ELR (cell line): ENCODE results near the gene MRPL16.
"Not testable (repeated sequence)": the region's sequence is repeated elsewhere in the genome, so short reads cannot be mapped to it uniquely, and the experiment has no call there.

ENCODE experiments used
- DNase-seq: peaks from one replicate; pipeline ENCODE4 v3.0.0-alpha.2; 2015; ENCODE audit warnings: low read depth

The MRPL16 gene

DNA sequence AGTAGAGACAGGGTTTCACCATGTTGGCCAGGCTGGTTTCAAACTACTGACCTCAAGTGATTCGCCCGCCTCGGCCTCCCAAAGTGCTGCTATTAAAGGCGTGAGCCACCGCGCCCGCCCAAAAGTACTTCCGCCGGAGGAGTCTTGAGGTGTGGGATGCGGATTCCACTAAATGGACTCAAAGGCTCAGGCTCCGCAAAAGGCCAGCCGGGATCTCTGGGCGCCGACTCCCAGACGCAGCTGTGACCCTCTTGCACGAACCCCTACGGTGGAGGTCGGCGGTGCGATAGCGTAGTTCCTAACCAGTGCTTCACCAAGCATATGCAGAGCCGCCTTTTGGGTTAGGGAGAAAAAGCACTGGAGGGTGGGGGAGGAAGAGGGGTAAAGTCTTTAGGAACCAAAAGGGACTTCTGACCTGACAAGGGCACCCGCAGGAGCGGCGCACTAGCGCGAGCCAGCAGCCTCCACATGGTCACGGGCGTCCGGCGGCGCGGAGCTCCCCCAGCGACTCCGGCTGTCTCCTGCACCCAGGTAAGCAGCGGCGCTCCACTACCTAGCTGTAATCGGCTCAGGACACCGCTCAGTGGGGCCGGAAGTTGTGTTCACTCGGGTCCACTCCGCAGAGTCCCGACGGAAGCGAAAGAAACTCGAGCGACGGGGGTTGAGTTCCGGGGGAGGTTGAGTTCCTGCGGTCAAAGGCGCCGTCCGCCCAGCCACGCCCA is at the start of gene MRPL16:
Gene MRPL16 (minus strand): TSS at position 590 of the 722 bp plus-strand sequence. CDS start 120 bp downstream, at position 470.
- peak; percentile 93 for DNase-seq

DNA sequence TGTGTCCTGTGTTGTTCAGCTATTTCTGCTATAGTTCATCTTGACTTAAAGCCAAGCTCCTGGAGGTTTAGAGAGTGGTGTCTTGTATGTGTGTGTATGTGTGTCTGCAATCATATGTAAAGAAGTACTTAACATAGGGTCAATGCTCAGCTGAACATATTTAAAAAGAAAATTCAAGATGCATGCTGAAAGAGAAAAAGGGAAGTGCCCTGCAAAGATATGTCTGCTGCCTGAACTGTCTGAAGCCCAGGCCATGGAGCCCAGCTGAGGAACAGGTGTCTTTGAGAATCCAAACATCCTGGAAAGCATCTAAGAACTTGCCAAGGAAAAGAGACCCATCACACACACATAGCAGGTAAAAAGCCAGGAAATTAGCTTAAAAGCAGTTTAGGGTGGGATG is 49.1 kb upstream of the MRPL16 start:
- DNase-seq, result no peak

DNA sequence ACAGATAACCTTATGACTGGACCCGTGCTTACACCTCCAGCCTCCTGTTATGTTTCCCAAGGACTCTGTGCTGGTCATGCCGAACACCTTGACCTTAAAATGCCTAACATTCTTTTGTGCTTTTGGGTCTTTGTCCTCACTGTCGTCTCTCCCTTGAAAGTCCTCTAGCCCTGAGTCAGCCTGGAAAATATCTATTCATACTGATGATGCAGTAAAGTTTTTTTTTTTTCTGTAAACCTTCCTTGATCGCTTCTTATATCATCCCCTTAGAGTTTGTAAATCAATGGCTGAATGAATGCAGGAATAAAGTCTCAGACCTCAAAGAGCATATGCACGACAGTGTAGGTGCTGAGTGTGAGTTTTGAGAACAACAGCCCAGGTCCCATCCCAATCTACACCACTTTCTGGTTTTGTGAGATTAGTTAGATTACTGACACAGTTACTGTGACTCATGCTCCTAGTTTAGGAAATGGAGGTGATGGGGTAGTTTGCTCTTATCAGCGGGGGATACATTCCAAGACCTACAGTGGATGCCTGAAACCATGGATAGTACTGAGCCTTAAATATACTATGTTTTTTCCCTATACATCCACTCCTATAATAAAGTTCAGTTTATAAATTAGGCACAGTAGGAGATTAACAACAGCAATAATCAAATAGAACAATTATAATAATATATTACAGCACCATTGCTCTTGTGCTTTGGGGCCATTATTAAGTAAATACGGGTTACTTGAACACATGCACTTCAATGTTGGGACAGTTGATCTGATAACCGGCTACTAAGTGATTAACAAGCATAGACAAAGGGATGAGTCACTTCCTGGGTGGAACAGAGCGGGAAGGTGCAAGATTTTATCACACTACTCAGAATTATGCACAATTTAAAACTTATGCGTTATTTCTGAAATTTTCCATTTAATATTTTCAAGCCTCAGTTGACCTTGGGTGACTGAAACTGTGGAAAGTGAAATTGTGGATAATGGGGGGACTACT is 47.2 kb upstream of the MRPL16 start:
- DNase-seq, result peak; percentile 73

DNA sequence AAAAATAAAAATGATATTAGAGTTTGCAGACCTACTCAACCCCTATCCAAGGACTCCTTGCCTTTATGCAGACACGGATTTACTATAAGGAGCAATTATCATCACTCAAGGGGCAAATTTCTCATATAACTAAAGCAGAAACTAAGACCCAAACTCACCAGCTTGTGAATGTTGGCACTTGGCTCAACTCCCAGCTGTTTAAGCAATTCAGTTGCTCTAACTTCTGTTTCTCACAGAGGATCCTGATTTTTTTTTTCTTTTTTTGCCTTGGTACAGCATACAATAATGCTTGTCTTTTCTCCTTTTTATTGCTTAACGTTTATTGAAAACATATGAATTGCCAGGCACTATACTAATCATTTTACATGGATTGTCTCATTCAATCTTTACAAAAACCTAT is 44.3 kb upstream of the MRPL16 start:
- DNase-seq, result no peak

DNA sequence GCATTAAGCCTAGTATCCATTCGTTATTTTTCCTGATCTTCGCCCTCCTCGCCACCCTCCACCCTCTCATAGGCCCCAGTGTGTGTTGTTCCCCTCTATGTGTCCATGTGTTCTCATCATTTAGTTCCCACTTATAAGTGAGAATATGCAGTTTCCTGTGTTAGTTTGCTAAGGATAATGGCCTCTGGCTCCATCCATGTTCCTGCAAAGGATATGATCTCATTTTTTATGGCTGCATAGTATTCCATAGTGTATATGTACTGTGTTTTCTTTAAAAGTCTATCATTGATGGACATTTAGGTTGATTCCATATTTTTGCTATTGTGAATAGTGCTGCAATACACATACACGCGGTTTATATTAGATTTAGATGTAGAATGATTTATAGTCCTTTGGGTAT is 40.8 kb upstream of the MRPL16 start:
- not testable (repeated sequence) for DNase-seq

DNA sequence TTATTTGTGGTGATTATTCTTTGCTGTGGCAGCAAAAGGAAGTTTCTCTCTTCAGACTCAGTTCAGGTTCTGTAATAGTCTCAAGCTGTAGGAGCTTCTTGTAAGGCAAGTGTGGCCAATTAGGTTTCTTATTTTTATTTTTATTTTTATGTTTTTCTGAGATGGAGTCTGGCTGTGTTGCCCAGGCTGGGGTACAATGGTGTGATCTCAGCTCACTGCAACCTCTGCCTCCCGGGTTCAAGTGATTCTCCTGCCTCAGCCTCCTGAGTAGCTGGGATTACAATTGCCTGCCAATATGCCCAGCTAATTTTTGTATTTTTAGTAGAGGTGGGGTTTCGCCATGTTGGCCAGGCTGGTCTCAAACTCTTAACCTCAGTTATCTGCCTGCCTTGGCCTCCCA is 39.0 kb upstream of the MRPL16 start:
- DNase-seq, result not testable (repeated sequence)

DNA sequence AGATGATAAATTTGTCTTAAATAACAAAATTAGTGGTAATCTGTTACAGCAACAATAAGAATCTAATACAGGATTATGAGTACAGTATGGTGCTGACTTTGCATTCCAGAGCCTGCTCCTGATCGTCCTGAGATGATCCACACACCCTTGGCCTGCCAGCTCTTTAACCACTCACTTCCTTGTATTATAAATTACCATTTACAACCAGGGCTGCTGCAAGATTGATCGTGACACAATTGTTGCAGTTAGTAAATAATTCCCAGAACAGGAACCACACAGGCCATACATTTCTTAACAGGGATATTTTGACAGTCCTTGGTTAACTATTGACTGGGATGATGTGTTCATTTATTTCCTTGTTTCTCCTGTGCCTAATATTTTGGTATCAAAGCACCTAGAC is 38.6 kb upstream of the MRPL16 start:
- no peak for DNase-seq

DNA sequence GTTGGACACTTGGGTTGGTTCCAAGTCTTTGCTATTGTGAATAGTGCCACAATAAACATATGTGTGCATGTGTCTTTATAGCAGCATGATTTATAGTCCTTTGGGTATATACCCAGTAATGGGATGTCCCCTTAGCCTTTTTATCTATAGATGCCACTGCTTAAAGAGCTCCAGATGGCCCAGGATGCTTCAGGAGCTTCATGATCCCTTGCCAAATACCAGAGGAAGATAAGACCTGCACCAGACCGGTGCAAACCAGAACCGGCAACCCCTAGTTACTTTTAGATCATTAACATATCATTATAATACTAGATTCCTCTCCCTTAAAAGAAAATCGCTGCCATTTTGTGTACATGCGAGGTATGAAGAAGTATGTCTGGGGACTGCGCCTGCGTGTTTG is 37.9 kb upstream of the MRPL16 start:
- not testable (repeated sequence) for DNase-seq

DNA sequence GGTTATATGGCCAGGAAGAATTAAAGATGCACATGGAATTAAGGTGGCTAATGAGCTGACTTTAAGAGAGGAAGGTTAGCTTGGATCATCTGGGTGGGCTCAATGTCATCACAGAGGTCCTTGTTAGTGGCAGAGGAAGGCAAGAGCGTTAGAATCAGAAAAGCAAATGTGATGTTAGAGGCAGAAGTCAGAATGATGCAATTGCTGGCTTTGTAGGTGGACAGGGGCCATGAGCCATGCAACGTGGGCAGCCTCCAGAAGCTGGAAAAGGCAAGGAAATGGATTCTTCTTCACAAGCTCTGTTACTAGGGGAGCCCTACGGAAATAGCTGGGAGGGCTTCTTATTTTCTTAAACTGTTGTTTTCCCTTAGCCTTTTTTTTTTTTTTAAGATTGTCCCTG is 37.0 kb upstream of the MRPL16 start:
- DNase-seq, result no peak

DNA sequence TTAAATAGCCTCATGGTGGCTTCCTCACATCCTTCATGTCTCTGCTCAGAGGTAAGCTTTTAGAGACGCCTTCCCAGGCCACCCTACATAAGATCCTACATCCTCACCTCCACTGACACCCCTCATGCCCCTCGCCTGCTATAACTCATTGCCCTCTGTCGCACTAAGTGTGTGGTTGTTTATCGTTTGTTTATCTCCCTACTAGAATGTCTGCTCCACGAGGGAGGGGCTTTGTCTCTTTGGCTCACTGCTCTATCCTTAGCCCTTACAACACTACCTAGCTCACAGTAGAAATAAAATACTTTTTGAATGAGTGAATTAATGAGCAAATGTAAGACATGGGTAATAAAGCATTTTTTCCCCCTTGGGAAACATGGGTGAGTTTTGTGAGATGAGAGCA is 36.0 kb upstream of the MRPL16 start:
- DNase-seq, result no peak

DNA sequence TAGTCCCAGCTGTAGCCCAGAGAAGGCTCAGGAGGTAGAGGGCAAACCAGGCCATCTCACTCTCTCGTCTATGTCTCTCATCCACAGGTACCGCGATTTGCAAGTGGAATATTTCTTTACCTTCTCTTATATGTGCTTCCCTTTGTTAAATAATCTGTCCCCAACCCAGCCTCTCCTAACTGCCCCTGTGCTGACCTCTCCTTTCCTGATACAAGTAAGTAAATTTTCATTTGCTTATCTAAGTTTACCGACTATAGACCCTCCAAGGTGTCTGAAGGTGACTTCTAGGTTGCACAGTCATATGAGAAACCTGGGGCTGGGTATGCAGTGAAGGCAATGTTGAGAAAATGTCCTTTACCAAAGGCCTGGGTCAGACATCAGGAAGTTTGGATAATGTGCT is 34.8 kb upstream of the MRPL16 start, which contains the start of gene CBLIF:
Gene CBLIF (minus strand): TSS at position 101 of the 400 bp plus-strand sequence. CDS start 46 bp downstream, at position 55.
- no peak for DNase-seq

DNA sequence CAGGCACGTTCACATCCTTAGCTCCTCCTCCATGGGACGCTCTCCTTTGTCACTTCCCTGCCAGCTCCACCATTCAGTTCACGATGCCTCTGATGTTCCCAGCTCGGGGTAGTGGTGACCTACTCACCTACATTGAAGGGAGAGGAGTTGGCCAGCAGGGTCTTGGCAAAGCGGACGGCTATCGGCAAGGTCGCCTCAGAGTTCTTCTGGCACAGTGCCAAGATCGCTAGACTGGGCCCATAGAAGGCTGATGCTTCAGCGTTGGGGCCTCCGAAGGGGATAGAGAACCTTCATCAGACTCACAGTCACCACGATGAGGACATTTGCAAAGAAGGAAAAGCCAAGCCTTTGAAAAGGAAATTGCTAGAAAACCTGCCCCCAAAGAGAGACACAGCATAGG is 31.7 kb upstream of the MRPL16 start:
- DNase-seq, result no peak

DNA sequence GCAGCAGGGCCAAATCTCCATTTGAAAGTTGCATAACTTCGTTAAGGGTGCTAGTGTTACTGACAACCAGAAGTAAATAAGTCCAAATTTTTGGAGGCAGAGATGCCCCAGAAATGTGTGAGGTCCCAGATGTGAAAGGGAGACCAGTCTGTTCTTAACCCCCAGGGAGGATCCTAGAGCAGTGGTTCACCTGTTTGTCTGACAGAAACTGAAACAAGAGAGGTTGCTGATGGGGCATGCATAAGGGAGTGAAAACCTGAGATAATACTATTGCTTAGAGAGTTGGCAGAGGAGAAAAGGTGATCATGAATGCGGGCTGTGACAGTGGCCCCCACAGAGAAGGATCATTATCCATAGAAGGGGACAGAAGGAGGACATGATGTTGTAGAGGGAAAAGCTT is 30.9 kb upstream of the MRPL16 start:
- no peak for DNase-seq

DNA sequence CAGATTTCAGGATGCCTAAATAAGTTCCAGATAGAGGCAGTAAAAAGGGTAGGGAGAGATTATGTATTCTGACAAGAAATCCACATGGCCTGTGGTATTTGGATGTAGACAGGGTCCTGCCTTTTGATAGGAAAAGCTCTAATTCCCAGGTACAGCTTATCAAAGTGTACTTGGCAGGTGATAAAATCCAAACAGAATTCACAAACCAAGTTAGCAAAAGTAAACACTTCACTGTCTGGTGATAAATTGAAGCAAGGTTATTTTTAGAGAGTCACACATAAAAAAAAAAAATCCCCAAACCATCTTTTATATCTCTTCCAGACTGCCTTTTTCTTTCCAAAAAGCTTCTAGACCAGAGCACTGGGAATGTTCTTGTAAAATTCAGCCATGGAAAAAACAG is 29.0 kb upstream of the MRPL16 start:
- no peak for DNase-seq

DNA sequence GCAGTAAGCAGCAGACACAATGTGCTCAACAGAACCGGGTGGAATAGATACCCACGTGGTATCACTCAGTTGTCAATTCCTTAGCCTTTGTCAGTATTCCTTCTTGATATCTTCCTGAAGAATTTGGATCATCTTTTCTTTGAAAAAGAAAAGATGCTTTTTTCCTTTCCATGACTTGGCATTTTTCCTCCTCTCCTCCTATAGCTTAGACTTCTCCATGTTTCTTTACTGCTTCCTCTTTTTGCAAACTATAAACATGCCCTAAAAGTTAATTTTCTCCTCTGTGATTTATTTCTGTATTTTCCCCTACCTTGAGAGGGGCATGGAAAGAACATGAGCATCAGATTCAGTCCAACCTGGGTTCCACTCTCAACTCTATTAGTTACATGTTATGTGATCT is 23.0 kb upstream of the MRPL16 start:
- no peak for DNase-seq

DNA sequence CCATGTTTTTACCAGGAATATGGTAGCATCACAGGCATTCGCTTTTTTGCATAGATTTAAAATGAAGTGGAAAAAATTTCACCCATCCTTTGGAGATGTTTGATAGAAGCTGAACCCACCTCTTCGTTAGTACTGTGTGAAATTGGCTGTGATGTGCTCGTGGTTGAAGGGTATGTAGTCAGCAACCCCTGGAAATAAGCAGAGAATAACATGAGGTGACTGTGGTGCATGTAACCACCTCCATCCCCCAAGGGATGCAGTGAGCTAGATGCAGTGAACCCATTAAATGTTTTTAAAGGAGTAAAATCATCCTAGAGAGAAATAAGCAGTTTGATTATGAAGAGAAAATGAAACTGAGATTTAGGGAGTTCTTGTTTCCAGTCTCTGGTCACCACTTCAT is 18.8 kb upstream of the MRPL16 start:
- DNase-seq, result no peak

DNA sequence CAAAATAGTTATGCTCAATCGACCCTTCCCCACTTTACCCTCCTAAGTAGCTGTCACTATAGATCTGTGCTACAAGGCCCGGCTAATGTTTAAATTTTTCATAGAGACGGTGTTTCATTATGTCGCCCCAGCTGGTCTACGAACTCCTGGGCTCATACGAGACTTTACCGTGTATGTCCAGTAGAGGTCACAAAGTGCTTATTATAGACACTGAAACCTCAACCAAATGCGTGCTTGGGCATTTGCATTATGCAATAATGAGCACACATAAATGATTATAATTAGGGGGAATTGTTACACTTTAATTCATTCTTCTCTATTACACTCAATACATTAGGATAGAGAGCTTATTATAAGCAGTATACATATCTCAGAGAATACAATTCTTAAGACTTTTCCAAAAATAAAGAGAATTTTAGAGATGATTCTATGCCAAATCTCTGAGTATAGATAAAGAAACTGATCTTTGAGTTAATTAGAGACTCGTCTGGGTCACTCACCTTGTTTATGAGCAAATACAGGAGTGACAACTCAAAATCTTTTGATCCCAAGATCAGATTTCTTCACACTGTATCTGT is 12.5 kb upstream of the MRPL16 start:
- DNase-seq, result peak; percentile 85

DNA sequence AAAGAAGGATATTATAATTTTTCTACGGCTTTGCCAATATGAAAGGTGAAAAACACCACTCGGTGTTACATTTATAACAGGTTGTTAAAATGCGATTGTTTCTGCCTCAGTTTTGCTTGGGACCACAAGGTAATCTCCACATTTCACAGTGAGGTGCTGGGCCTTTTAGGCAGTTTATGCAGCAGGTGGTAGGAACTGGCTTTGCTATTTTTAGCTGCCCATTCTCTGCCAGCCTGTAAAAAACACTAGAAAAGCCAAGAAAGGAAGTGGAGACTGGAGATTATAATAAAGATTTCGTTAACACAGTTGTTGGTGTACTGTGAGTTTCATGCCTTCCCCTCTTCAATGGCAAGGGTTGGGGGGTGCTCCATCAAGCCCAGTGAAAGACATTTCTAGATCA is 8.0 kb upstream of the MRPL16 start:
- no peak for DNase-seq

DNA sequence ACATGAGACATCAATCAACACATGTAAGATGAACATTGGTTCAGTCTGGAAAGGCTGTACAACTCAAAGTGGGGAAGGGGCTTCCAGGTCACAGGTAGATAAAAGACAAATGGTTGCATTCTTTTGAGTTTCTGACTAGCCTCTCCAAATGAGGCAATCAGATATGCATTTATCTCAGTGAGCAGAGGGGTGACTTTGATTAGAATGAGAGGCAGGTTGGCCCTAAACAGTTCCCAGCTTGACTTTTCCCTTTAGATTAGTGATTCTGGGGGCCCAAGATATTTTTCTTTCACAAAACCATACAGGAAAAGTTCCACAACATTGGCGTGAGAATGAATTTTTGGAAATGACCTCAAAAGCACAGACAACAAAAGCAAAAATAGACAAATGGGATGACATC is 5.9 kb upstream of the MRPL16 start:
- not testable (repeated sequence) for DNase-seq

DNA sequence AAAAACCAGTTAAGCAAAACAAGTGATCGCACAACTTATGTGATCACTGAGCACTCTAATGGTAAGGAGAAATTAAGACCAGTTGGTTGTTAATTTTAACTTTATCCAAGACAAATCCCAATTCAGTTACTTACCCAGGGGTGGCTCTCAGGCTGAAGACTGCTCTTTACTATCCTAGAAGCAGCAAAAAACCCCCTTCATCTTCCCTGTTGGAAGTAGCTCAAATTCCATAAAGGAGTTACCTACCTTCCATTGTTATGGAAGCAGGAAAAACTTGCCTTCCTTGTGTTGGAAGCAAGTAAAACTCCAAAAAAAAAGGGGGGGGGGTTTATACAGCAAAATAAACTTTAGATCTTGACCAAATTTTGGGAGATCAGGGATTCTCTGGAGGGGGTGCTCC is 5.2 kb upstream of the MRPL16 start:
- DNase-seq, result no peak

DNA sequence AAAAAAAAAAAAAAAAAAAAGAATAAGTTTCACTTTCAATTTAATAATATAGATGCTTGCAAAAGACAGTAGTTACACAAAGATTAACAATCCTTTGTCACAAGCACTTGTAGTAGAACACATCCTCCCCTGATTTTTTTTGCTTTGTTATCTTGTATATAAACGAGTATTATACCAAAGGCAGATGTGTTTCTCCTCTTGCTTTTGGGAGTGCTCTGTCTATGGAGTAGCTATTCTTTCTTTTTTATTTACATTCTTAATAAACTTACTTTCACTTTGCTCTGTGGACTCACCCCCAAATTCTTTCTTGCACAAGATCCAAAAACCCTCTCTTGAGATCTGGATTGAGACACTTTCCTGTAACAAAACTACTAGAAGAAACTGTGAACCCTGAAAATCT is 3.4 kb upstream of the MRPL16 start:
- peak; percentile 10 for DNase-seq

DNA sequence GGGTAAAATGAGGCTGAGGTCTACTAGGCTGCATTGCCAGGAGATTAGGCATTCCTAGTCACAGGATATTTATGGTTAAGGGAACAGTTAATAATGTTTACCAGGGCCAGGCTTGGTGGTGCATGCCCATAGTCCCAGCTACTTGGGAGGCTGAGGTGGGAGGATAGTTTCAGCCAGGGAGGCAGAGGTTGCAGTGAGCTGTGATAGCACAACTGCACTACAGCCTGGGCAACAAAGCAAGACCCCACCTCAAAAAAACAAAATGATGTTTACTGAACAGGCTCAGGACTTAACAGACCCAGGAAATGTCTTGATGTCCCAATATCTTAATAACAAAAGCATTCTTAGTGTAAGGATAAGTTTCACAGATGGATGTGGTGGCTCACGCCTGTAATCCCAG is 2.8 kb upstream of the MRPL16 start:
- no peak for DNase-seq

DNA sequence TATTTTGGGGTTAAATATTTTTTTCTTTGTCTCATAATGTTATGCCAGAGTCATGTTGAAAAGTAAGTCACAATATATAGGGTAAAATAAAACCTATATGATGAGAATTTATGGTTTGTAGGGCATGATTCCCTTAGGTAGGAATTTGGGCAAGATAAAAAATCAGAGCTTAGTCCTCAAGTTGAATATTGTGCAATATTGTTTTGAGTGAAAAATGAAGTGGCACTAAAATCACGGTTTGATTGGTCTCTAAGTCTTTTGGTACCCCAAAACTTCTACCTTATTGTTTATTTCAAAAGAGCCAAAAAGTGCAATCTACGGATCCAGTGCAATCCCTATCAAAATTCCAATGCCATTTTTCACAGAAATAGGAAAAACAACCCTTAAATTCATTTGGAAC is 1.6 kb upstream of the MRPL16 start:
- DNase-seq, result no peak
